Colonic mucosa (tissue), 4 donors: ENCODE data around the gene PLPP6. TPM values are rescaled to one million over a fixed set of nuclear protein-coding genes. Genes with fewer than 3 reads are reported as not detected.
"Not testable (repeated sequence)": the region's sequence is repeated elsewhere in the genome, so short reads cannot be mapped to it uniquely, and the experiment has no call there.

Experiments used
- DNase-seq: peaks from one replicate; pipeline ENCODE4 v3.0.0-alpha.2; 2020
- H3K27ac ChIP-seq: fragments of 200-600 bp; one replicate; pipeline ENCODE4 v1.8.0; 2021
- H3K27me3 ChIP-seq: fragments of 200-600 bp; one replicate; pipeline ENCODE4 v1.8.0; 2021
- H3K36me3 ChIP-seq: fragments of 200-600 bp; one replicate; pipeline ENCODE4 v1.8.0; 2021
- H3K4me1 ChIP-seq: fragments of 200-600 bp; one replicate; pipeline ENCODE4 v1.8.0; 2021; ENCODE audit warnings: mild to moderate bottlenecking
- H3K4me3 ChIP-seq: fragments of 200-600 bp; one replicate; pipeline ENCODE4 v1.8.0; 2021
- H3K9ac ChIP-seq, 2 donors: one replicate each; pipeline ENCODE4 v1.7.0; 2013; ENCODE audit warnings: control low read depth in 2 of 2, low read depth in 2 of 2, low read length in 2 of 2
- H3K9me3 ChIP-seq: fragments of 200-600 bp; one replicate; pipeline ENCODE4 v1.8.0; 2021
- CTCF ChIP-seq: fragments of 200-600 bp; IDR thresholded peaks from one replicate; pipeline ENCODE4 v1.8.0; 2022; ENCODE audit warnings: antibody characterized with exemption, mild to moderate bottlenecking
- intact Hi-C: fragments of 100-400 bp; cut with DNase I; formaldehyde crosslinking; loops from one replicate; pipeline ENCODE4 v1.14.1; 2022
- total RNA-seq, 2 donors: library from RNA; stranded (reverse); fragmentation: NEBNext Ultra II Directional in 1 of 2; extraction: Animal tissue kit (Norgen Biotek cat#: 25700) in 1 of 2; gene quantifications; one replicate each; pipeline ENCODE4 v1.2.1, GENCODE V29; 2021
- donor health status: healthy.
- donor health status: DM: no; HTN: no; CAD: no.
- donor health status: DM: no; HTN: no; CAD: no.

Gene PLPP6
- total RNA-seq, 2 donors from 2014 or later: 15.6 to 17.8 TPM

DNA sequence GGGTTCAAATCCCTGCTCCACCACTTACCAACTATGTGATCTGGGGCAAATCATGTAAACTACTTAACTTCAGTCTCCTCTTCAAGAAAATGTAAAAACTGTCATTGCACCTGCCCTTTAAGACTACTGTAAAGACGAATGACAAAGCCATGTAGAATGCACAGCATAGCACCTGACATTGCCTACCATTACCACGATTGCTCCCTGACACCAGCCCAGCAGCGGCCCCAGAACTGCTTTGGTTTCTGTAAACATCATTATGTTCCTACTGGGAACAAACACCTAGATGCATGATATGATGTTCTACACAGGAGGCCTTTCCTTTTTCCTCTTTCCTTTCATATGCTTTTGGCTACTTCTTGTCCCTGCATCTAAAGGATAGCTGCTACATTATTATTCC is 23.1 kb upstream of the PLPP6 start:
- intact Hi-C loops: loop anchor here (5.0 kb wide), 1 partner anchor 257 kb away; no protein-coding TSS in a partner anchor
- TF ChIP-seq CTCF: no peak
- Histone ChIP-seq H3K9me3 (no peaks in the 10 kb centered on the region), H3K36me3 (no peaks in the 10 kb centered on the region), H3K27ac (no peak overlapping the region), H3K9ac (no peak overlapping the region), H3K4me3 (no peak overlapping the region), H3K4me1 (no peaks in the 10 kb centered on the region), H3K27me3 (no peaks in the 10 kb centered on the region)
- DNase-seq: no peak

DNA sequence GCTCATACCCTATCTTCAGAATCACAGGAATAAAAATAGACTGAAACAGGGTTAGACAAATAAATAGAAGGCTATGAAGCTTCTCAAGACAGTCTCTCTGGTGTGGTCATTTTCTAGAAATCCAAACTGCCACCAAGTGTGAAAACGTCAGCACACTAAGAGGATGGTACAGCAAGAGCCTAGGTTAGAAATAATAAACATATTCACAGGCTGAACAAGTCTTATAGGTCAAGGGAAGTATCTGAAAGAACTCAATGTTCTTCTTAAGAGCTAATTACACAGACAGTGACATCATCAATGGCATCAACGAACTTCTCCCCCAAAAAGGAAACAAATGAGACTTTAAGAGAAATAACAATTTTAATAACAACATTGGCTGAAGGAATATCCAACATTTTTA is 22.7 kb upstream of the PLPP6 start:
- intact Hi-C loops: loop anchor here (5.0 kb wide), 1 partner anchor 257 kb away; no protein-coding TSS in a partner anchor
- H3K36me3 ChIP-seq: no peaks in the 10 kb centered on the region
- no peaks in the 10 kb centered on the region for H3K4me1 ChIP-seq
- no peaks in the 10 kb centered on the region for H3K9me3 ChIP-seq
- H3K4me3 ChIP-seq: no peak overlapping the region
- no peak overlapping the region for H3K27ac ChIP-seq
- no peak overlapping the region for H3K9ac ChIP-seq
- DNase-seq: no peak
- H3K27me3 ChIP-seq: no peaks in the 10 kb centered on the region
- no peak for TF ChIP-seq CTCF

DNA sequence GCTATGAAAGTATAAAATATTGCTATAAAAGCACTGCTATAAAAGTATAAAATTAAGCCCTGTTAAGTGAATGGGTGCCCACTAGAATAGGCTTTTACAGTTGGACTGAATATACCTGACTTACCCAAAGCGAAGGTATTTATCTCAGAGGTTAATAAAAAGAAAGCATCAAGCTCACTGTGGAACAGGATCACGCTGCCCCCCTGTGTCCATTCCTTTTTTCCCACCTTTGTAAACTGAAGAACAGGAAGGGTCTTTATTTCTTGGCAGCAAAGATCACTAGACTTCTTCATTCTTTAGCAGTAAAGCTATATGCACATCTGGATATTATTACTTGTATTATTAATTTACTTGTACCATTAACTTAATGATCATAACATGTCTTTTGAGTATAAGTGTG is 22.1 kb upstream of the PLPP6 start:
- Histone ChIP-seq H3K4me3 (no peak overlapping the region), H3K27ac (no peak overlapping the region), H3K36me3 (no peaks in the 10 kb centered on the region), H3K4me1 (no peaks in the 10 kb centered on the region), H3K9ac (no peak overlapping the region), H3K27me3 (no peaks in the 10 kb centered on the region), H3K9me3 (no peaks in the 10 kb centered on the region)
- DNase-seq: no peak
- intact Hi-C loops: no loop called here
- no peak for TF ChIP-seq CTCF

- H3K9me3 ChIP-seq: no peaks in the 10 kb centered on the region
- no peaks in the 10 kb centered on the region for H3K27me3 ChIP-seq
- intact Hi-C loops: no loop called here
- no peaks in the 10 kb centered on the region for H3K4me1 ChIP-seq
- H3K9ac ChIP-seq: no peak overlapping the region
- H3K36me3 ChIP-seq: no peaks in the 10 kb centered on the region
- DNase-seq: no peak
- H3K27ac ChIP-seq: no peak overlapping the region
- H3K4me3 ChIP-seq: no peak overlapping the region
- TF ChIP-seq CTCF: no peak
Observed at GRCh38 chr9:4642351-4642750, 19.7 kb upstream of the PLPP6 start.

DNA sequence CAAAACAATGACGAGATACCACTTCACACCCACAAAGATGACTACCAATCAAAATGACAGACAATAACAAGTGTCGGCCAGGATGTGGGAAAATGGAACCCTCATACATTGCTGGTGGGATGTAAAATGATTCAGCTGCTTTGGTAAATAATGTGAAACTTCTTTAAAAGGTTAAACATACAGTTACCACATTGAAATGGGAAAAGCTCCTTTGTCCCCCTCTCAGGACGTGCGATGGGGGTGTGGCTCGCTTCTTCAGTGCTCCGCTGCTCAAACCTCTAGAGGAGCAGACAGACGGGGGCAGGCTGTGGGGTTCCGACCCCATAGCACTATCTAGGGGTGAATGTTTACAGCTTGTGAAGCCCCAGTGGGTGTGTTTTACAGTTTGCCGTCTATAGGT is 8.0 kb upstream of the PLPP6 start:
- Histone ChIP-seq H3K27ac (no peak overlapping the region), H3K9me3 (no peaks in the 10 kb centered on the region), H3K9ac (no peak overlapping the region), H3K27me3 (no peaks in the 10 kb centered on the region), H3K4me3 (no peak overlapping the region), H3K36me3 (no peaks in the 10 kb centered on the region), H3K4me1 (no peaks in the 10 kb centered on the region)
- DNase-seq: no peak
- intact Hi-C loops: no loop called here
- no peak for TF ChIP-seq CTCF

GRCh38 chr9:4654538-4654937 is 7.6 kb upstream of the PLPP6 start:
- intact Hi-C loops: no loop called here
- no peak for TF ChIP-seq CTCF
- no peaks in the 10 kb centered on the region for H3K36me3 ChIP-seq

DNA sequence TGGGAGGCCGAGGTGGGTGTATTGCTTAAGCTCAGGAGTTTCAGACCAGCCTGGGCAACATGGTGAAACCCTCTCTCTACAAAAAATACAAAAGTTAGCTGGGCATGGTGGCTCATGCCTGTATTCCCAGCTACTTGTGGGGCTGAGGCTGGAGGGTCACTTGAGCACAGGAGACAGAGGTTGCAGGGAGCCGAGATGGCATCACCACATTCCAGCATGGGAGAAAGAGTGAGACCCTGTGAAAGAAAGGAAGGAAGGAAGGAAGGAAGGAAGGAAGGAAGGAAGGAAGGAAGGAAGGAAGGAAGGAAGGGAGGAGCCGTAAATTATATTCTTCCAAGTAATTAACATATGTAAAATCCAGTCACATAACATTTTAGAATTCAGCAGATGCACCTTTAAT is 5.9 kb upstream of the PLPP6 start:
- intact Hi-C loops: not testable (repeated sequence)

More at GRCh38 chr9:4654538-4654937, 7.6 kb upstream of the PLPP6 start:
- Histone ChIP-seq H3K4me1 (no peaks in the 10 kb centered on the region), H3K27ac (no peak overlapping the region), H3K9ac (no peak overlapping the region), H3K27me3 (no peaks in the 10 kb centered on the region), H3K9me3 (no peaks in the 10 kb centered on the region), H3K4me3 (no peak overlapping the region)
- no peak for DNase-seq

More for the DNA sequence above, 5.9 kb upstream of the PLPP6 start:
- H3K27me3 ChIP-seq, H3K4me3 ChIP-seq, H3K4me1 ChIP-seq, H3K9me3 ChIP-seq, H3K27ac ChIP-seq, H3K9ac ChIP-seq, H3K36me3 ChIP-seq, DNase-seq: not testable (repeated sequence)
